Measurements from ENCODE around the gene TM9SF1. TPM values are rescaled to one million over a fixed set of nuclear protein-coding genes. Genes with fewer than 3 reads are reported as not detected.

TM9SF1 gene
- total RNA-seq, 1 donor from 2014 or later, result 47.4 TPM

GRCh38 chr14:24181371-24182077 lies 13.7 kb downstream of the TM9SF1 start:
- Mint-ChIP-seq H3K27me3 (ENCODE audit: low read depth) (peaks cover 2% of the 10 kb centered on the region), H3K4me3 (peak overlapping the region; percentile 70), H3K36me3 (ENCODE audit: low read depth) (peaks cover 6% of the 10 kb centered on the region), H3K4me1 (peaks cover 4% of the 10 kb centered on the region), H3K27ac (ENCODE audit: unreplicated experiment) (no peak overlapping the region), H3K9me3 (no peaks in the 10 kb centered on the region)
- TF ChIP-seq CTCF (conservative IDR thresholded peaks at IDR 0.05), result no peak
- DNase-seq (ENCODE audit: low read depth, low spot score), result no peak

- no peak for DNase-seq (ENCODE audit: low read depth, low spot score)
- H3K4me3 Mint-ChIP-seq, result peak overlapping the region; percentile 70
- no peak overlapping the region for H3K27ac Mint-ChIP-seq (ENCODE audit: unreplicated experiment)
- H3K9me3 Mint-ChIP-seq, result no peaks in the 10 kb centered on the region
- no peak for TF ChIP-seq CTCF (conservative IDR thresholded peaks at IDR 0.05)
- peaks cover 4% of the 10 kb centered on the region for H3K4me1 Mint-ChIP-seq
- peaks cover 6% of the 10 kb centered on the region for H3K36me3 Mint-ChIP-seq (ENCODE audit: low read depth)
- peaks cover 2% of the 10 kb centered on the region for H3K27me3 Mint-ChIP-seq (ENCODE audit: low read depth)
These were observed 15.1 kb downstream of the TM9SF1 start for GRCh38 chr14:24179961-24180796.

GRCh38 chr14:24179294-24179960 lies 15.8 kb downstream of the TM9SF1 start:
- Mint-ChIP-seq H3K9me3 (no peaks in the 10 kb centered on the region), H3K36me3 (ENCODE audit: low read depth) (peaks cover 10% of the 10 kb centered on the region), H3K4me1 (peaks cover 8% of the 10 kb centered on the region), H3K27me3 (ENCODE audit: low read depth) (peaks cover 2% of the 10 kb centered on the region), H3K27ac (ENCODE audit: unreplicated experiment) (no peak overlapping the region), H3K4me3 (peak overlapping the region; percentile 72)
- DNase-seq (ENCODE audit: low read depth, low spot score), result no peak
- TF ChIP-seq CTCF (conservative IDR thresholded peaks at IDR 0.05), result no peak

GRCh38 chr14:24178399-24179178 lies 16.7 kb downstream of the TM9SF1 start:
- H3K27me3 Mint-ChIP-seq (ENCODE audit: low read depth), result peaks cover 2% of the 10 kb centered on the region
- no peaks in the 10 kb centered on the region for H3K9me3 Mint-ChIP-seq
- TF ChIP-seq CTCF (conservative IDR thresholded peaks at IDR 0.05), result no peak
- no peak for DNase-seq (ENCODE audit: low read depth, low spot score)
- peak overlapping the region; percentile 72 for H3K4me3 Mint-ChIP-seq
- H3K36me3 Mint-ChIP-seq (ENCODE audit: low read depth), result peaks cover 10% of the 10 kb centered on the region
- H3K27ac Mint-ChIP-seq (ENCODE audit: unreplicated experiment), result no peak overlapping the region
- H3K4me1 Mint-ChIP-seq, result peaks cover 11% of the 10 kb centered on the region

- Mint-ChIP-seq H3K27me3 (ENCODE audit: low read depth) (peaks cover 2% of the 10 kb centered on the region), H3K9me3 (no peaks in the 10 kb centered on the region), H3K36me3 (ENCODE audit: low read depth) (peaks cover 10% of the 10 kb centered on the region), H3K27ac (ENCODE audit: unreplicated experiment) (no peak overlapping the region), H3K4me1 (peaks cover 18% of the 10 kb centered on the region), H3K4me3 (no peak overlapping the region)
- DNase-seq (ENCODE audit: low read depth, low spot score), result no peak
- no peak for TF ChIP-seq CTCF (conservative IDR thresholded peaks at IDR 0.05)
These were observed 17.4 kb downstream of the TM9SF1 start for GRCh38 chr14:24177891-24178290.
